NK-92 (cell line): ENCODE measurements around the gene MRPL54.
A peak's percentile ranks its signal among the peaks of the same experiment; 100 is the strongest.
"Not testable (repeated sequence)": the region's sequence is repeated elsewhere in the genome, so short reads cannot be mapped to it uniquely, and the experiment has no call there.

Experiments
- DNase-seq: peaks from one replicate; lab custom pipeline; 2025; ENCODE audit not compliant: unreplicated experiment; lab: John Stamatoyannopoulos, UW

Gene MRPL54

GRCh38 chr19:3740431-3740830, 22.1 kb upstream of the MRPL54 start:
- no peak for DNase-seq

GRCh38 chr19:3743486-3743885, 19.0 kb upstream of the MRPL54 start:
- no peak for DNase-seq

- DNase-seq = no peak
These were observed 17.0 kb upstream of the MRPL54 start for GRCh38 chr19:3745363-3746045.

GRCh38 chr19:3746371-3747056, 16.0 kb upstream of the MRPL54 start:
- no peak for DNase-seq

GRCh38 chr19:3748965-3749364, 13.5 kb upstream of the MRPL54 start:
- DNase-seq = no peak

- no peak for DNase-seq
These were observed 12.3 kb upstream of the MRPL54 start for GRCh38 chr19:3750211-3750610.

GRCh38 chr19:3751236-3751635, 11.2 kb upstream of the MRPL54 start:
- no peak for DNase-seq

GRCh38 chr19:3752492-3752891, 10.0 kb upstream of the MRPL54 start:
- DNase-seq = no peak

GRCh38 chr19:3753631-3754410, 8.7 kb upstream of the MRPL54 start:
- no peak for DNase-seq

GRCh38 chr19:3757705-3758104, 4.8 kb upstream of the MRPL54 start:
- DNase-seq = not testable (repeated sequence)

- not testable (repeated sequence) for DNase-seq
These were observed 4.2 kb upstream of the MRPL54 start for GRCh38 chr19:3758297-3758696.

GRCh38 chr19:3759482-3760254, 2.8 kb upstream of the MRPL54 start:
- no peak for DNase-seq

- DNase-seq = no peak
These were observed 1.6 kb upstream of the MRPL54 start for GRCh38 chr19:3760871-3761361.

GRCh38 chr19:3761382-3762129, 926 bp upstream of the MRPL54 start, which contains the start of gene APBA3:
Gene APBA3, minus strand, starts transcription at chr19:3761692. Its CDS starts 1,428 bp downstream, at chr19:3760264.
- DNase-seq = peak; percentile 42

GRCh38 chr19:3762130-3762473, 380 bp upstream of the MRPL54 start:
- no peak for DNase-seq

GRCh38 chr19:3765121-3765520, 2.6 kb downstream of the MRPL54 start:
- DNase-seq = no peak

GRCh38 chr19:3765757-3766156, 3.3 kb downstream of the MRPL54 start:
- not testable (repeated sequence) for DNase-seq

- DNase-seq = no peak
These were observed 4.0 kb downstream of the MRPL54 start for GRCh38 chr19:3766520-3766919.

GRCh38 chr19:3767050-3767449, 4.6 kb downstream of the MRPL54 start:
- no peak for DNase-seq

- DNase-seq = no peak
These were observed 5.7 kb downstream of the MRPL54 start for GRCh38 chr19:3768015-3768747.
